Vagina (tissue), 2 donors: Measurements from ENCODE around the gene CDH4. TPM values are rescaled to one million over a fixed set of nuclear protein-coding genes. Genes with fewer than 3 reads are reported as not detected.

Experiments
- DNase-seq, 2 donors: peaks; one replicate each; pipeline ENCODE4 v3.0.0-alpha.2; 2017; ENCODE audit errors: extremely low spot score in 2 of 2
- H3K27ac ChIP-seq: fragments of 200-600 bp; sonication (generic); one replicate; pipeline ENCODE4 v1.5.1; 2019
- H3K27me3 ChIP-seq: fragments of 200-600 bp; sonication (generic); one replicate; pipeline ENCODE4 v1.5.1; 2019
- H3K36me3 ChIP-seq, 2 donors: fragments of 200-600 bp; sonication (generic); one replicate each; pipeline ENCODE4 v1.5.1; 2017 to 2019
- H3K4me1 ChIP-seq: fragments of 200-600 bp; sonication (generic); one replicate; pipeline ENCODE4 v1.5.1; 2019
- H3K4me3 ChIP-seq, 2 donors: fragments of 200-600 bp; sonication (generic); 1 replicate in 1 of 2; 2 replicates in 1 of 2; pipeline ENCODE4 v1.5.1; 2016 to 2019
- H3K9me3 ChIP-seq: fragments of 200-600 bp; sonication (generic); one replicate; pipeline ENCODE4 v1.5.1; 2019
- POLR2A ChIP-seq, 2 donors: fragments of 450-650 bp; IDR thresholded peaks; one replicate each; pipeline ENCODE4 v1.6.1; 2017; ENCODE audit warnings: antibody characterized with exemption in 2 of 2, mild to moderate bottlenecking in 2 of 2, moderate library complexity in 2 of 2
- POLR2AphosphoS5 ChIP-seq, 2 donors: sonication (generic); formaldehyde crosslinking; IDR thresholded peaks; one replicate each; pipeline ENCODE4 v1.9.0; 2017; ENCODE audit warnings: antibody characterized with exemption in 2 of 2, mild to moderate bottlenecking in 2 of 2, low read depth in 1 of 2; ENCODE audit not compliant: insufficient read depth in 1 of 2
- intact Hi-C: fragments of 100-400 bp; cut with DNase I; formaldehyde crosslinking; loops from one replicate; pipeline ENCODE4 v1.15.1; 2023
- total RNA-seq: library from RNA; depleted of rRNA; stranded (reverse); fragments of >200 nt; gene quantifications from one replicate; pipeline ENCODE4 v1.2.3, GENCODE V29; 2016
- TF ChIP-seq, protein P1 (sequence below), 3 experiments: fragments of 450-650 bp in 2 of 3; fragments of 200-600 bp in 1 of 3; sonication (generic) in 1 of 3; IDR thresholded peaks; one replicate each; pipeline ENCODE4 v1.5.1; 2017 to 2019; ENCODE audit warnings: antibody characterized with exemption in 3 of 3, mild to moderate bottlenecking in 2 of 3, moderate library complexity in 2 of 3

The CDH4 gene
- total RNA-seq, 1 donor from 2014 or later, result 0.25 TPM

DNA sequence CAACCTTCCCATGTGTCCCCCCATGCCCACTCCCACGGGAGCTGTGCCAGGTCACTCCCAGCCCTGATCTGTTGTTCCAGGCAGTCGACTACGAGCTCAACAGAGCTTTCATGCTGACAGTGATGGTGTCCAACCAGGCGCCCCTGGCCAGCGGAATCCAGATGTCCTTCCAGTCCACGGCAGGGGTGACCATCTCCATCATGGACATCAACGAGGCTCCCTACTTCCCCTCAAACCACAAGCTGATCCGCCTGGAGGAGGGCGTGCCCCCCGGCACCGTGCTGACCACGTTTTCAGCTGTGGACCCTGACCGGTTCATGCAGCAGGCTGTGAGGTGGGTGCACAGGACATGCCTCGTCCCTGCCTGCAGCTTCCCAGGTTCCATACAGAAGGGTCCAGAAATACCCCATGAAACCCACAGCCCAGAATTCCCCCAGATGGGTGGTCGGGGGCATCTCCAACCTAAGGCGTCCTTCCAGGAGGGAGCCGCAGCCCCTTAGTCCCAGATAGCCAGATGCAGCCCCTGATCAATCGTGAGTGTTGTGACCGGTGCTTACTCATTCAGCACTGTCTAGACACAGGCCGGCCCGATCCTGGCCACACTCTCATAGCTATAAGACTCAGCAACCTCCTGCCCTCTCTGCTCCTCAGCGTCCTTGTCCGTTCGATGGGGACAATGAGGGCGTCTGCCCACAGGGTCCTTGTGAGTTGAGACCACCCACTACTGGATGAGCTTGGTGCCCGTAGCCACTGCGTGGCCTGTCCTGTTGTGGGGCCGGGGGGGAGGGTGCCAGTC lies 671.5 kb downstream of the CDH4 start:
- H3K27me3 ChIP-seq, result no peaks in the 10 kb centered on the region
- no peaks in the 10 kb centered on the region for H3K4me1 ChIP-seq
- H3K9me3 ChIP-seq, result no peaks in the 10 kb centered on the region
- no peaks in the 10 kb centered on the region for H3K36me3 ChIP-seq
- TF ChIP-seq POLR2AphosphoS5 (IDR thresholded peaks at IDR 0.05; ENCODE audit: insufficient read depth in 1 of 2, low read depth in 1 of 2), result no peak
- TF ChIP-seq POLR2A (IDR thresholded peaks at IDR 0.05), result no peak
- TF ChIP-seq, protein P1, sequence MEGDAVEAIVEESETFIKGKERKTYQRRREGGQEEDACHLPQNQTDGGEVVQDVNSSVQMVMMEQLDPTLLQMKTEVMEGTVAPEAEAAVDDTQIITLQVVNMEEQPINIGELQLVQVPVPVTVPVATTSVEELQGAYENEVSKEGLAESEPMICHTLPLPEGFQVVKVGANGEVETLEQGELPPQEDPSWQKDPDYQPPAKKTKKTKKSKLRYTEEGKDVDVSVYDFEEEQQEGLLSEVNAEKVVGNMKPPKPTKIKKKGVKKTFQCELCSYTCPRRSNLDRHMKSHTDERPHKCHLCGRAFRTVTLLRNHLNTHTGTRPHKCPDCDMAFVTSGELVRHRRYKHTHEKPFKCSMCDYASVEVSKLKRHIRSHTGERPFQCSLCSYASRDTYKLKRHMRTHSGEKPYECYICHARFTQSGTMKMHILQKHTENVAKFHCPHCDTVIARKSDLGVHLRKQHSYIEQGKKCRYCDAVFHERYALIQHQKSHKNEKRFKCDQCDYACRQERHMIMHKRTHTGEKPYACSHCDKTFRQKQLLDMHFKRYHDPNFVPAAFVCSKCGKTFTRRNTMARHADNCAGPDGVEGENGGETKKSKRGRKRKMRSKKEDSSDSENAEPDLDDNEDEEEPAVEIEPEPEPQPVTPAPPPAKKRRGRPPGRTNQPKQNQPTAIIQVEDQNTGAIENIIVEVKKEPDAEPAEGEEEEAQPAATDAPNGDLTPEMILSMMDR (IDR thresholded peaks at IDR 0.05), result no peak
- H3K27ac ChIP-seq, result no peak overlapping the region
- intact Hi-C loops, result no loop called here
- DNase-seq, result no peak
- no peak overlapping the region for H3K4me3 ChIP-seq

DNA sequence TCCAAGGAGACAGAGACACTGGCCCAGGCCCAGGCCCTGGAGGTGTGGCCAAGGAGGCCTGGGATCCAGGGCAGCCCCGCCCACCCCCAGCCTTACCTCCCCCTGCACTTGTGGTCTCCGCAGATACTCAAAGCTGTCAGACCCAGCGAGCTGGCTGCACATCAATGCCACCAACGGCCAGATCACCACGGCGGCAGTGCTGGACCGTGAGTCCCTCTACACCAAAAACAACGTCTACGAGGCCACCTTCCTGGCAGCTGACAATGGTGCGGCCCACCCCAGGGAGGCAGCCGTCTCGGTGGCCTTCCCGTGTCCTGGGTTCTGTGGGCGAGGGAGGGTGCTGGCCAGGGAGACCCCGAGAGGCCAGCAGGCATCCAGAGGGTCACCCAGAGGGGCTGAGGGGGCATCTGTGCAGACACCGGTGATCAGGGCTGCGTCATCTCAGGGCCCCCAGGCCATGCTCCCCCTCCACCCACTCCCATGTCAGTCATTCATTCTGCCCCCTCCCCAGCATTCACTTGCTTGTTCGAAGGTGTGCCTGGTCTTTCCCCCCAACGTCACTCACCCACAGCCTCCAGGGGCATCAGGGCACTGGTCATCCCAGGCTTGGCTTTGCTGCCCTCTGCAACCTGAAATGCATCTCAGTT lies 672.3 kb downstream of the CDH4 start:
- no peaks in the 10 kb centered on the region for H3K4me1 ChIP-seq
- H3K36me3 ChIP-seq, result no peaks in the 10 kb centered on the region
- intact Hi-C loops, result no loop called here
- H3K9me3 ChIP-seq, result no peaks in the 10 kb centered on the region
- TF ChIP-seq, protein P1 (IDR thresholded peaks at IDR 0.05), result no peak
- TF ChIP-seq POLR2A (IDR thresholded peaks at IDR 0.05), result no peak
- no peak for TF ChIP-seq POLR2AphosphoS5 (IDR thresholded peaks at IDR 0.05; ENCODE audit: insufficient read depth in 1 of 2, low read depth in 1 of 2)
- no peak overlapping the region for H3K4me3 ChIP-seq
- H3K27ac ChIP-seq, result no peak overlapping the region
- H3K27me3 ChIP-seq, result no peaks in the 10 kb centered on the region
- no peak for DNase-seq

DNA sequence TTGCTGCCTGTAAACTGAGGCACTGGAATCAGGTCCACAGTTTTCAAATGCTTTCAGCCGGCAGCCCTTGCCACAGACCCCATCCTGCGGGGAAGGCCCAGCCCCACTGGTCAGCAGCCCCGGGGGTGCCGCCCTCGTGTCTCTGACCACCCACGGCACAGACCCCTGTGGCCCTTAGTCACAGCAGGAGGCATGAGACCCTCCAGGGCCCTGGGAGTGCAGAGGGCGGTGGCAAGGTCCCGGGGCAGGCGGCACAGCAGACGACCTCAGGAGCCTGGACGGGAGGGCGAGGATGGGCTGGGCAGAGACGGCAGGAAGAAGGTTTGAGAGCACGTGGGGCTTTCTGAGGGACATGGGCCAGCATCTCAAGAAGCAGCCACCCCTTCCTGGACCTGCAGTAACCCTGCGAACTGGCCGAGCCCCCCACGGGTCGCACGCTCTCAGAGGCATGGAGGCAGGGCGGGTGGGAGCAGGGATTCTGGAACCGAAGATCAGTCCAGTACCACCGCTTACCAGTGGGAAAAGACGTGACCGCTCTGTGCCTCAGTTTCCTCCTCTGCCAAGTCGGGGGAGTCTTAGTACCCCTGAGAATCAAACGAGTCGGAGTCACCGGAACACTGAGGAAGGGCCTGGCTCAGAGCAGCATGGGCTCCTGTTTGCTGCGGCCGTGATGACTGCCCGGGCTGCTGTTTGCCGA lies 672.9 kb downstream of the CDH4 start:
- intact Hi-C loops, result no loop called here
- DNase-seq, result no peak
- no peaks in the 10 kb centered on the region for H3K4me1 ChIP-seq

DNA sequence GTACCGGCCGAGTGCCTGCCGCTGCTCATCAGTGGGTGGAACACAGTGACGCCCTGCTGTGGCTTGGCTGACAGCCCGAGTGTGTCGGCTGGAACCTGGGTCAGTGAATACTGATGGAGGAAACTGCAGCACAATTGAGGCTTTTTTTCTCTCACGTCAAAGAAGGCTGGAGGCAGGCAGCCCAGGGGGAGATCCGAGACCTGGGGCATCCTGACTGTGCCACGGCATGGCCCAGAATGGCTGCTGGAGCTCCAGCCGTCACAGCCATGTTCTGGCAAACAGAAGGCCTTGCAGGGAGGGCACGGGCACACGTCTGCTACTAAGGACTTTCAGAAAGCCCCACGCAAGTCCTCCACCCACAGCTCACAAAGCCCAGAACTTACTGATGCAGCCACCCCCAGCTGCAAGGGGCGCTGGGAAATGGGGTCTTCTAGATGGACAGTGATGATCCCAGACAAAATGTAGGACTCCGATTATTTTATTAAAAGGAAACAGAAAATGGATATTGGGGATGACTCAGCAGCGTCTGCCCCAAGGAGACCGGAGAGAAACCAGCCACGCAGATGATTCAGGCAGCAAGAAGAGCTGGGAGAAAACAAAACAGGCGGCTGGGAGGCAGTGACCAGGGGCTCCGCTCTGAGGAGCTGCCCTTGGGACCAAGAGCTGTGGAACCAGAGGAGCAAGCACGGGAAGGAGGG lies 673.6 kb downstream of the CDH4 start:
- H3K27me3 ChIP-seq, result no peaks in the 10 kb centered on the region
- no peak for DNase-seq

More for the DNA sequence above, 672.9 kb downstream of the CDH4 start:
- Histone ChIP-seq H3K36me3 (no peaks in the 10 kb centered on the region), H3K9me3 (no peaks in the 10 kb centered on the region), H3K27me3 (no peaks in the 10 kb centered on the region), H3K27ac (no peak overlapping the region), H3K4me3 (no peak overlapping the region)
- no peak for TF ChIP-seq POLR2AphosphoS5 (IDR thresholded peaks at IDR 0.05; ENCODE audit: insufficient read depth in 1 of 2, low read depth in 1 of 2)
- TF ChIP-seq POLR2A (IDR thresholded peaks at IDR 0.05), result no peak
- TF ChIP-seq, protein P1 (IDR thresholded peaks at IDR 0.05), result no peak

More for the DNA sequence above, 673.6 kb downstream of the CDH4 start:
- Histone ChIP-seq H3K27ac (no peak overlapping the region), H3K9me3 (no peaks in the 10 kb centered on the region), H3K36me3 (no peaks in the 10 kb centered on the region), H3K4me1 (no peaks in the 10 kb centered on the region), H3K4me3 (no peak overlapping the region)
- intact Hi-C loops, result no loop called here
- TF ChIP-seq POLR2AphosphoS5 (IDR thresholded peaks at IDR 0.05; ENCODE audit: insufficient read depth in 1 of 2, low read depth in 1 of 2) (no peak), POLR2A (IDR thresholded peaks at IDR 0.05) (no peak)
- TF ChIP-seq, protein P1 (IDR thresholded peaks at IDR 0.05), result no peak
